ENCODE measurements around the gene SNN. TPM values are rescaled to one million over a fixed set of nuclear protein-coding genes. Genes with fewer than 3 reads are reported as not detected.

Gene SNN
- total RNA-seq, 1 donor from 2014 or later: 16.7 TPM

DNA sequence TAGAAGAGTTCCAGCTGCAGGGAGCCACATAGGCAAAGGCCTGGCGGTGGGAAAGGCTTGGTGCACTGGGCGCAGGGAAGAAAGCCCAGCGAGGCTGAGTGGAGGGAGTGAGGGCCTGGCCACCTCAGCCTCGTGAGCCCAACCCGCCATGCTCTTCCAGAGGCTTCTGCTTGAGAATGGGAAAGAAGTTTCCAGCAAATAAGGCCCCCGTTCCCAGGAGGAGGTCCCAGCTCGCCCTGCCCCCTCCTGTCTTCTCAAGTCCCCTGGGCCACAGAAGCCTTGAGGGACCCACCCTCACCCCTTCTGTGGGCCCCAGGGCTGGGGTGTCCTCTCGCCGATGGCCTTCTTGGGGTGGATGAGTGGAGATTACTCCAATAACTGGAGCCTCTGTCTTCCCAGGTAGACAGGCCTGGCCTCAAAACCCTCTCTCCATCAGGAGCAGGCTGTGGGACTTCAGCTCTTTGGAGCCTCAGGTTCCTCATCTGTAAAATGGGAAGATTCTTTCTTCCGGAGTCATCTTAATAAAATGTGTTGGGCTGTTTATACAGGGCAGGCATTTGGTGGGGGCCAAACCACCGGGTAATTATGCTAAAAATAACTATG lies 933 bp upstream of the SNN start:
- Histone ChIP-seq H3K27ac (ENCODE audit: low read depth, low read length) (no peak overlapping the region), H3K4me3 (ENCODE audit: insufficient read depth, low read depth, low read length) (no peak overlapping the region), H3K9ac (ENCODE audit: low read length) (no peak overlapping the region), H3K36me3 (ENCODE audit: insufficient read depth, low read length) (no peaks in the 10 kb centered on the region), H3K4me2 (ENCODE audit: low read length) (peak overlapping the region; percentile 88), H3K4me1 (ENCODE audit: insufficient read depth, low read length) (peaks cover 14% of the 10 kb centered on the region), H2AFZ (ENCODE audit: low read depth, low read length) (no peak overlapping the region), H3K79me2 (ENCODE audit: insufficient read depth, low read length) (peaks cover 36% of the 10 kb centered on the region), H3K27me3 (ENCODE audit: insufficient read depth, low read length) (no peaks in the 10 kb centered on the region), H3K9me3 (ENCODE audit: insufficient read depth, low read depth, low read length) (no peaks in the 10 kb centered on the region), H4K20me1 (ENCODE audit: insufficient read depth, low read length) (peaks cover 33% of the 10 kb centered on the region)
- DNase-seq (ENCODE audit: low read depth): no peak
- no peak overlapping the region for H3K27ac Mint-ChIP-seq (ENCODE audit: unreplicated experiment)
- FAIRE-seq: no peak
- TF ChIP-seq, protein P1, sequence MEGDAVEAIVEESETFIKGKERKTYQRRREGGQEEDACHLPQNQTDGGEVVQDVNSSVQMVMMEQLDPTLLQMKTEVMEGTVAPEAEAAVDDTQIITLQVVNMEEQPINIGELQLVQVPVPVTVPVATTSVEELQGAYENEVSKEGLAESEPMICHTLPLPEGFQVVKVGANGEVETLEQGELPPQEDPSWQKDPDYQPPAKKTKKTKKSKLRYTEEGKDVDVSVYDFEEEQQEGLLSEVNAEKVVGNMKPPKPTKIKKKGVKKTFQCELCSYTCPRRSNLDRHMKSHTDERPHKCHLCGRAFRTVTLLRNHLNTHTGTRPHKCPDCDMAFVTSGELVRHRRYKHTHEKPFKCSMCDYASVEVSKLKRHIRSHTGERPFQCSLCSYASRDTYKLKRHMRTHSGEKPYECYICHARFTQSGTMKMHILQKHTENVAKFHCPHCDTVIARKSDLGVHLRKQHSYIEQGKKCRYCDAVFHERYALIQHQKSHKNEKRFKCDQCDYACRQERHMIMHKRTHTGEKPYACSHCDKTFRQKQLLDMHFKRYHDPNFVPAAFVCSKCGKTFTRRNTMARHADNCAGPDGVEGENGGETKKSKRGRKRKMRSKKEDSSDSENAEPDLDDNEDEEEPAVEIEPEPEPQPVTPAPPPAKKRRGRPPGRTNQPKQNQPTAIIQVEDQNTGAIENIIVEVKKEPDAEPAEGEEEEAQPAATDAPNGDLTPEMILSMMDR (IDR thresholded peaks at IDR 0.05; ENCODE audit: insufficient read depth, low read depth, low read length): no peak
- TF ChIP-seq EZH2 (IDR thresholded peaks at IDR 0.05; ENCODE audit: insufficient read depth, low read length): no peak
- H3K4me1 Mint-ChIP-seq (ENCODE audit: low read depth, unreplicated experiment): peaks cover 10% of the 10 kb centered on the region
- H3K4me3 Mint-ChIP-seq (ENCODE audit: unreplicated experiment): peak overlapping the region; percentile 74
- no peaks in the 10 kb centered on the region for H3K9me3 Mint-ChIP-seq (ENCODE audit: unreplicated experiment)
- no peaks in the 10 kb centered on the region for H3K36me3 Mint-ChIP-seq (ENCODE audit: low read depth, unreplicated experiment)
- peaks cover 8% of the 10 kb centered on the region for H3K27me3 Mint-ChIP-seq (ENCODE audit: low read depth, unreplicated experiment)

GRCh38 chr16:11668623-11669379 lies 546 bp downstream of the SNN start:
- Mint-ChIP-seq H3K4me3 (ENCODE audit: unreplicated experiment) (peak overlapping the region; percentile 88), H3K9me3 (ENCODE audit: unreplicated experiment) (no peaks in the 10 kb centered on the region), H3K27ac (ENCODE audit: unreplicated experiment) (no peak overlapping the region), H3K27me3 (ENCODE audit: low read depth, unreplicated experiment) (peaks cover 8% of the 10 kb centered on the region), H3K4me1 (ENCODE audit: low read depth, unreplicated experiment) (peaks cover 13% of the 10 kb centered on the region), H3K36me3 (ENCODE audit: low read depth, unreplicated experiment) (no peaks in the 10 kb centered on the region)
- Histone ChIP-seq H3K27ac (ENCODE audit: low read depth, low read length) (no peak overlapping the region), H3K27me3 (ENCODE audit: insufficient read depth, low read length) (no peaks in the 10 kb centered on the region), H4K20me1 (ENCODE audit: insufficient read depth, low read length) (peaks cover 48% of the 10 kb centered on the region), H3K9me3 (ENCODE audit: insufficient read depth, low read depth, low read length) (no peaks in the 10 kb centered on the region), H3K79me2 (ENCODE audit: insufficient read depth, low read length) (peaks cover 48% of the 10 kb centered on the region), H2AFZ (ENCODE audit: low read depth, low read length) (peak overlapping the region; percentile 66), H3K4me3 (ENCODE audit: insufficient read depth, low read depth, low read length) (peak overlapping the region; percentile 65), H3K4me1 (ENCODE audit: insufficient read depth, low read length) (peaks cover 14% of the 10 kb centered on the region), H3K9ac (ENCODE audit: low read length) (peak overlapping the region; percentile 84), H3K4me2 (ENCODE audit: low read length) (peak overlapping the region; percentile 91), H3K36me3 (ENCODE audit: insufficient read depth, low read length) (no peaks in the 10 kb centered on the region)
- DNase-seq (ENCODE audit: low read depth): no peak
- FAIRE-seq: no peak
- TF ChIP-seq, protein P1 (IDR thresholded peaks at IDR 0.05; ENCODE audit: insufficient read depth, low read depth, low read length): no peak
- TF ChIP-seq EZH2 (IDR thresholded peaks at IDR 0.05; ENCODE audit: insufficient read depth, low read length): no peak
